ENCODE data around the gene CACNG4. TPM values are rescaled to one million over a fixed set of nuclear protein-coding genes. Genes with fewer than 3 reads are reported as not detected.
A peak's percentile ranks its signal among the peaks of the same experiment; 100 is the strongest.

Gene CACNG4
- total RNA-seq, 1 experiment from 2014 or later = 6.3 TPM

- no peak overlapping the region for H3K4me2 ChIP-seq (ENCODE audit: insufficient read depth, insufficient read length, low read length)
- H2BK5ac ChIP-seq (ENCODE audit: insufficient read length, low read length) = no peak overlapping the region
- no peak overlapping the region for H4K8ac ChIP-seq (replicated peaks; ENCODE audit: insufficient read length, low read depth, low read length)
Measured at GRCh38 chr17:67018471-67019434, 54.2 kb downstream of the CACNG4 start.

More at GRCh38 chr17:67018471-67019434, 54.2 kb downstream of the CACNG4 start:
- H3K9me3 ChIP-seq (ENCODE audit: control insufficient read depth, low read depth, low read length) = no peaks in the 10 kb centered on the region
- no peak overlapping the region for H3K56ac ChIP-seq (ENCODE audit: insufficient read length, low read depth, low read length)
- H3K27me3 ChIP-seq (ENCODE audit: insufficient read depth, low read length) = no peaks in the 10 kb centered on the region
- WGBS (ENCODE audit: extremely low coverage, insufficient read length, low lambda C conversion rate) = no CpG with 5 or more reads among the region's 12 CpGs
- H3K18ac ChIP-seq (ENCODE audit: insufficient read length, low read depth, low read length) = no peak overlapping the region
- H3K4me1 Mint-ChIP-seq = peaks cover 9 to 19% of the 10 kb centered on the region in 2 experiments
- H3K4ac ChIP-seq (ENCODE audit: low read depth, low read length) = no peak overlapping the region
- H3K23me2 ChIP-seq (ENCODE audit: insufficient read length, low read depth, low read length, poor library complexity, severe bottlenecking) = no peaks in the 10 kb centered on the region
- H3K23ac ChIP-seq (ENCODE audit: insufficient read length, low read depth, low read length) = no peak overlapping the region
- H4K91ac ChIP-seq (ENCODE audit: insufficient read length, low read depth, low read length) = no peak overlapping the region
- H3K79me2 ChIP-seq (ENCODE audit: insufficient read depth, low read length) = no peaks in the 10 kb centered on the region
- DNase-seq = no peak
- no peaks in the 10 kb centered on the region for H3K79me1 ChIP-seq (ENCODE audit: insufficient read depth, low read depth, low read length, poor library complexity, severe bottlenecking)
- no peaks in the 10 kb centered on the region for H3K36me3 Mint-ChIP-seq (ENCODE audit: insufficient read depth in 1 of 3, low read depth in 3 of 3)
- TF ChIP-seq CTCF (conservative IDR thresholded peaks at IDR 0.05) = no peak
- H3K9ac ChIP-seq (ENCODE audit: extremely low read depth, insufficient read length, low read length) = no peak overlapping the region
- H2AK5ac ChIP-seq (ENCODE audit: insufficient read length, low read length) = no peak overlapping the region
- H3T11ph ChIP-seq (ENCODE audit: low read length) = no peak overlapping the region
- H2BK20ac ChIP-seq (ENCODE audit: low read depth, low read length, poor library complexity, severe bottlenecking) = no peak overlapping the region
- no peak overlapping the region for H3K14ac ChIP-seq (ENCODE audit: insufficient read depth, low read length)
- no peaks in the 10 kb centered on the region for H3K4me1 ChIP-seq (ENCODE audit: insufficient read depth, low read length)
- H4K20me1 ChIP-seq (ENCODE audit: control insufficient read depth, insufficient read depth, insufficient read length) = no peaks in the 10 kb centered on the region
- H2BK12ac ChIP-seq (ENCODE audit: insufficient read length, low read depth, low read length) = no peak overlapping the region
- H3K27ac ChIP-seq (ENCODE audit: insufficient read length, low read depth, low read length) = no peak overlapping the region
- no peak overlapping the region for H2AFZ ChIP-seq (ENCODE audit: low read length)
- H2BK120ac ChIP-seq (ENCODE audit: low read depth, low read length, poor library complexity, severe bottlenecking) = no peak overlapping the region
- H4K5ac ChIP-seq (ENCODE audit: insufficient read length, low read depth, low read length) = no peak overlapping the region
- H3K27me3 Mint-ChIP-seq (ENCODE audit: low read depth) = no peaks in the 10 kb centered on the region
- H2BK15ac ChIP-seq (ENCODE audit: low read depth, low read length) = no peak overlapping the region
- no peaks in the 10 kb centered on the region; a peak in 1 of 5 replicates for H3K9me3 Mint-ChIP-seq
- H3K27ac Mint-ChIP-seq = peak overlapping the region in 1 of 3 experiments; percentile 67; a peak in 1 of 7 replicates
- H3K4me3 Mint-ChIP-seq = no peak overlapping the region

All from H9 (cell line).